AG08395 (cell line): Measurements from ENCODE around the gene MAP9.
"Not testable (repeated sequence)": the region's sequence is repeated elsewhere in the genome, so short reads cannot be mapped to it uniquely, and the experiment has no call there.

ENCODE experiments used
- DNase-seq: peaks from one replicate; pipeline ENCODE4 v3.0.0; 2012; ENCODE audit warnings: mixed read lengths, low spot score

MAP9 gene

GRCh38 chr4:155342142-155342541, 34.6 kb downstream of the MAP9 start:
- DNase-seq, result peak; percentile 25

- no peak for DNase-seq
These were observed 36.8 kb downstream of the MAP9 start for GRCh38 chr4:155339999-155340398.

GRCh38 chr4:155339588-155339987, 37.2 kb downstream of the MAP9 start:
- DNase-seq, result no peak

- no peak for DNase-seq
These were observed 38.6 kb downstream of the MAP9 start for GRCh38 chr4:155338196-155338595.

- DNase-seq, result no peak
These were observed 40.5 kb downstream of the MAP9 start for GRCh38 chr4:155336242-155336641.

- DNase-seq, result no peak
These were observed 45.3 kb downstream of the MAP9 start for GRCh38 chr4:155331478-155331877.

GRCh38 chr4:155322782-155323181, 54.0 kb downstream of the MAP9 start:
- DNase-seq, result no peak

- DNase-seq, result no peak
These were observed 55.8 kb downstream of the MAP9 start for GRCh38 chr4:155321006-155321405.

- no peak for DNase-seq
These were observed 57.2 kb downstream of the MAP9 start for GRCh38 chr4:155319516-155319915.

GRCh38 chr4:155312027-155312426, 64.7 kb downstream of the MAP9 start:
- DNase-seq, result not testable (repeated sequence)

GRCh38 chr4:155307731-155308277, 69.0 kb downstream of the MAP9 start:
- no peak for DNase-seq

GRCh38 chr4:155305619-155306018, 71.1 kb downstream of the MAP9 start:
- DNase-seq, result no peak

GRCh38 chr4:155304375-155304774, 72.4 kb downstream of the MAP9 start:
- no peak for DNase-seq

- DNase-seq, result no peak
These were observed 77.7 kb downstream of the MAP9 start for GRCh38 chr4:155299103-155299502.
